Suprapubic skin (tissue), 4 donors: ENCODE data around the gene SDR42E2. TPM values are rescaled to one million over a fixed set of nuclear protein-coding genes. Genes with fewer than 3 reads are reported as not detected.

Experiments
- DNase-seq, 2 donors: peaks; one replicate each; pipeline ENCODE4 v3.0.0-alpha.2; 2019; ENCODE audit warnings: low spot score in 2 of 2
- H3K27ac ChIP-seq: fragments of 200-600 bp; sonication (generic); one replicate; pipeline ENCODE4 v1.5.1; 2019
- H3K27me3 ChIP-seq: fragments of 200-600 bp; sonication (generic); one replicate; pipeline ENCODE4 v1.5.1; 2019
- H3K36me3 ChIP-seq: fragments of 200-600 bp; sonication (generic); one replicate; pipeline ENCODE4 v1.5.1; 2019
- H3K4me1 ChIP-seq: fragments of 200-600 bp; sonication (generic); one replicate; pipeline ENCODE4 v1.5.1; 2019
- H3K4me3 ChIP-seq: fragments of 200-600 bp; sonication (generic); one replicate; pipeline ENCODE4 v1.5.1; 2019; ENCODE audit warnings: mild to moderate bottlenecking
- H3K9me3 ChIP-seq: fragments of 200-600 bp; sonication (generic); one replicate; pipeline ENCODE4 v1.5.1; 2019
- EP300 ChIP-seq: sonication (generic); formaldehyde crosslinking; IDR thresholded peaks from one replicate; pipeline ENCODE4 v1.6.1; 2017; ENCODE audit warnings: antibody characterized with exemption
- POLR2A ChIP-seq, 2 donors: fragments of 450-650 bp; IDR thresholded peaks; one replicate each; pipeline ENCODE4 v1.6.1; 2017; ENCODE audit warnings: antibody characterized with exemption in 2 of 2, mild to moderate bottlenecking in 2 of 2, moderate library complexity in 2 of 2
- POLR2AphosphoS5 ChIP-seq, 3 donors: sonication (generic); formaldehyde crosslinking; IDR thresholded peaks; one replicate each; pipeline ENCODE4 v1.6.1; 2017; ENCODE audit warnings: antibody characterized with exemption in 3 of 3
- WGBS: methylation state at CpG from one replicate; pipeline ENCODE4 v1.1.5; 2018; 5-methylcytosine and 5-hydroxymethylcytosine counted together
- total RNA-seq, 4 donors: library from RNA; depleted of rRNA; stranded (reverse); fragments of >200 nt; gene quantifications; one replicate each; pipeline ENCODE4 v1.1.0, GENCODE V29; 2016
- TF ChIP-seq, protein P1 (sequence below), 2 donors: fragments of 200-600 bp in 1 of 2; fragments of 450-650 bp in 1 of 2; sonication (generic) in 1 of 2; IDR thresholded peaks; one replicate each; pipeline ENCODE4 v1.5.1; 2016 to 2019; ENCODE audit warnings: antibody characterized with exemption in 2 of 2, mild to moderate bottlenecking in 1 of 2, moderate library complexity in 1 of 2

The SDR42E2 gene
- total RNA-seq, 4 donors from 2014 or later: not detected

- Histone ChIP-seq H3K36me3 (no peaks in the 10 kb centered on the region), H3K27me3 (peaks cover 25% of the 10 kb centered on the region), H3K9me3 (no peaks in the 10 kb centered on the region), H3K27ac (no peak overlapping the region), H3K4me3 (no peak overlapping the region), H3K4me1 (peaks cover 7% of the 10 kb centered on the region)
- no peak for DNase-seq
- TF ChIP-seq, protein P1, sequence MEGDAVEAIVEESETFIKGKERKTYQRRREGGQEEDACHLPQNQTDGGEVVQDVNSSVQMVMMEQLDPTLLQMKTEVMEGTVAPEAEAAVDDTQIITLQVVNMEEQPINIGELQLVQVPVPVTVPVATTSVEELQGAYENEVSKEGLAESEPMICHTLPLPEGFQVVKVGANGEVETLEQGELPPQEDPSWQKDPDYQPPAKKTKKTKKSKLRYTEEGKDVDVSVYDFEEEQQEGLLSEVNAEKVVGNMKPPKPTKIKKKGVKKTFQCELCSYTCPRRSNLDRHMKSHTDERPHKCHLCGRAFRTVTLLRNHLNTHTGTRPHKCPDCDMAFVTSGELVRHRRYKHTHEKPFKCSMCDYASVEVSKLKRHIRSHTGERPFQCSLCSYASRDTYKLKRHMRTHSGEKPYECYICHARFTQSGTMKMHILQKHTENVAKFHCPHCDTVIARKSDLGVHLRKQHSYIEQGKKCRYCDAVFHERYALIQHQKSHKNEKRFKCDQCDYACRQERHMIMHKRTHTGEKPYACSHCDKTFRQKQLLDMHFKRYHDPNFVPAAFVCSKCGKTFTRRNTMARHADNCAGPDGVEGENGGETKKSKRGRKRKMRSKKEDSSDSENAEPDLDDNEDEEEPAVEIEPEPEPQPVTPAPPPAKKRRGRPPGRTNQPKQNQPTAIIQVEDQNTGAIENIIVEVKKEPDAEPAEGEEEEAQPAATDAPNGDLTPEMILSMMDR (IDR thresholded peaks at IDR 0.05): no peak
- TF ChIP-seq POLR2A (IDR thresholded peaks at IDR 0.05) (no peak), EP300 (no peak), POLR2AphosphoS5 (IDR thresholded peaks at IDR 0.05) (no peak)
These were observed 905 bp upstream of the SDR42E2 start for GRCh38 chr16:22161401-22161800.

GRCh38 chr16:22162656-22163009 lies 327 bp downstream of the SDR42E2 start:
- no peaks in the 10 kb centered on the region for H3K36me3 ChIP-seq
- WGBS: 34% methylated on average over 9 of the region's 14 CpGs
- H3K4me3 ChIP-seq: peak overlapping the region; percentile 38
- DNase-seq: no peak
- no peak overlapping the region for H3K27ac ChIP-seq
- no peaks in the 10 kb centered on the region for H3K9me3 ChIP-seq
- H3K4me1 ChIP-seq: peaks cover 7% of the 10 kb centered on the region
- TF ChIP-seq POLR2AphosphoS5 (IDR thresholded peaks at IDR 0.05) (no peak), POLR2A (IDR thresholded peaks at IDR 0.05) (no peak), EP300 (no peak)
- TF ChIP-seq, protein P1 (IDR thresholded peaks at IDR 0.05): no peak
- H3K27me3 ChIP-seq: peaks cover 25% of the 10 kb centered on the region

DNA sequence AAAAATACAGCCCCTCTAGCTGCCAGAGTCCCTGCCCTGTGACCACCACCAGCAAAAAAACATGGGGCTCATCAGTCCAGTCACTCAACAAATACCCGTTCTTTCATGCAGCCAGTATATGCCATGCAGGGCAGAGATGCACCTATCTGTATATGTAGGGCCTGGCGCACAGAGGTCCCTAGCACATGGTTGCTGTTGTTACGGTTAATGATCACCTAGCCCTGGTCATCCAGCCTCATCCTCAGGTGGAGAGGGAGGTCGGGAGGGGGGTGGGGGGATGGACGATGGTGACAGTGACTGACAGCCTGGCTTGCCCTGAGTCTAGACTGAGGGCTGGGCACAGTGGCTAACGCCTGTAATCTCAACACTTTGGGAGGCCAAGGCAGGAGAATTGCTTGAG lies 1.5 kb downstream of the SDR42E2 start:
- no peaks in the 10 kb centered on the region for H3K9me3 ChIP-seq
- DNase-seq: no peak
- H3K4me3 ChIP-seq: no peak overlapping the region
- peaks cover 7% of the 10 kb centered on the region for H3K4me1 ChIP-seq
- peaks cover 25% of the 10 kb centered on the region for H3K27me3 ChIP-seq
- no peak overlapping the region for H3K27ac ChIP-seq
- H3K36me3 ChIP-seq: no peaks in the 10 kb centered on the region
- TF ChIP-seq POLR2A (IDR thresholded peaks at IDR 0.05) (no peak), POLR2AphosphoS5 (IDR thresholded peaks at IDR 0.05) (no peak), EP300 (no peak)
- TF ChIP-seq, protein P1 (IDR thresholded peaks at IDR 0.05): no peak
- WGBS: 96% methylated on average over 6 of the region's 6 CpGs

- Histone ChIP-seq H3K27ac (no peak overlapping the region), H3K9me3 (no peaks in the 10 kb centered on the region), H3K4me3 (no peak overlapping the region), H3K4me1 (peaks cover 7% of the 10 kb centered on the region), H3K27me3 (peaks cover 25% of the 10 kb centered on the region), H3K36me3 (no peaks in the 10 kb centered on the region)
- DNase-seq: no peak
- 93% methylated on average over 5 of the region's 5 CpGs for WGBS
- TF ChIP-seq POLR2AphosphoS5 (IDR thresholded peaks at IDR 0.05) (no peak), POLR2A (IDR thresholded peaks at IDR 0.05) (no peak), EP300 (no peak)
- TF ChIP-seq, protein P1 (IDR thresholded peaks at IDR 0.05): no peak
These were observed 2.2 kb downstream of the SDR42E2 start for GRCh38 chr16:22164482-22164881.

DNA sequence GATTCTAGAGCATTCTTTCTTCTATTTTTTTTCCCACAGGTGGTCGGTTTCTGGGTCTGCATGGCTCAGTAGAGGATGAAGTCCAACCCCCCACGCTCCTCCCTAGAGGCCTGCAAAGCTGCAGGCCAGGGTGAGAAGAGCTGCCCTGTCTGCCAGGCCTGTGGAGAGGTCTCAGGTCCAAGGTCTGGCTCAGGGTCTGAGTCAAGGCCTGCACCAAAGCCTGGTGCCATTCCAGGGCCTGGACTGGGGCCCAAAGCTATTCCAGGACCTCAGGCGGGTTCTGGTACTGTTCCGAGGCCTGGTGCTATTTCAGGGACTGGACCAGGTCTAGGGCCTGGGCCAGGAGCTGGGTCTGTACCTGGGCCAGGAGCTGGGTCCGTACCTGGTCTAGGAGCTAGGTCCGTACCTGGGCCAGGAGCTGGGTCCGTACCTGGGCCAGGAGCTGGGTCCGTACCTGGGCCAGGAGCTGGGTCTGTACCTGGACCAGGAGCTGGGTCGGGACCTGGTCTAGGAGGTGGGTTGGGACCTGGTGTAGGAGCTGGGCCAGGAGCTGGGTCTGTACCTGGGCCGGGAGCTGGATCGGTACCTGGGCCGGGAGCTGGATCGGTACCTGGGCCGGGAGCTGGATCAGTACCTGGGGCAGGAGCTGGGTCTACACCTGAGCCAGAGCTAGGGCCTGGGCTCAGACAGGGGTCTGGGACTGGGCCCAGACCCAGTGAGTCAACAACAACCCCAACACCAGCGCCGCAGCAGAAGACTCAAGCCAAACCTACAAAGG lies 3.4 kb downstream of the SDR42E2 start:
- H3K9me3 ChIP-seq: no peaks in the 10 kb centered on the region
- H3K27ac ChIP-seq: no peak overlapping the region
- no peak for DNase-seq
- no peaks in the 10 kb centered on the region for H3K36me3 ChIP-seq
- H3K4me3 ChIP-seq: no peak overlapping the region
- 87% methylated on average over 5 of the region's 16 CpGs for WGBS
- peaks cover 7% of the 10 kb centered on the region for H3K4me1 ChIP-seq
- no peak for TF ChIP-seq EP300
- no peak for TF ChIP-seq POLR2AphosphoS5 (IDR thresholded peaks at IDR 0.05)
- TF ChIP-seq, protein P1 (IDR thresholded peaks at IDR 0.05): no peak
- no peak for TF ChIP-seq POLR2A (IDR thresholded peaks at IDR 0.05)
- H3K27me3 ChIP-seq: peaks cover 25% of the 10 kb centered on the region
